ENCODE measurements around the gene TUBB4B. TPM values are rescaled to one million over a fixed set of nuclear protein-coding genes. Genes with fewer than 3 reads are reported as not detected.
"Not testable (repeated sequence)": the region's sequence is repeated elsewhere in the genome, so short reads cannot be mapped to it uniquely, and the experiment has no call there.

The TUBB4B gene
- total RNA-seq, 1 donor = 67.7 TPM

- not testable (repeated sequence) for H3K27ac ChIP-seq (ENCODE audit: low read depth, low read length); H4K20me1 ChIP-seq (ENCODE audit: insufficient read depth, low read length); H3K27me3 ChIP-seq (ENCODE audit: insufficient read depth, low read length); H3K4me1 ChIP-seq (ENCODE audit: insufficient read depth, low read length); H3K4me3 ChIP-seq (ENCODE audit: insufficient read depth, low read length); DNase-seq (ENCODE audit: insufficient read length, low spot score, missing footprints); H3K9me3 ChIP-seq (ENCODE audit: low read depth, low read length); H2AFZ ChIP-seq (ENCODE audit: low read length); H3K4me2 ChIP-seq (ENCODE audit: insufficient read depth, low read length)
- peaks cover 14% of the 10 kb centered on the region for H3K79me2 ChIP-seq (ENCODE audit: insufficient read depth, low read length)
- TF ChIP-seq CTCF (IDR thresholded peaks at IDR 0.05; ENCODE audit: extremely low read depth, low read depth, low read length) = peak; percentile 42
- H3K36me3 ChIP-seq (ENCODE audit: insufficient read depth, low read length) = peaks cover 38% of the 10 kb centered on the region
These were observed 21.3 kb downstream of the TUBB4B start for GRCh38 chr9:137262173-137262908.

- Histone ChIP-seq H3K79me2 (ENCODE audit: insufficient read depth, low read length) (peaks cover 14% of the 10 kb centered on the region), H3K4me2 (ENCODE audit: insufficient read depth, low read length) (no peak overlapping the region), H3K4me3 (ENCODE audit: insufficient read depth, low read length) (no peak overlapping the region), H3K4me1 (ENCODE audit: insufficient read depth, low read length) (peaks cover 4% of the 10 kb centered on the region), H2AFZ (ENCODE audit: low read length) (no peak overlapping the region), H4K20me1 (ENCODE audit: insufficient read depth, low read length) (peaks cover 2% of the 10 kb centered on the region), H3K27ac (ENCODE audit: low read depth, low read length) (no peak overlapping the region), H3K36me3 (ENCODE audit: insufficient read depth, low read length) (peaks cover 40% of the 10 kb centered on the region), H3K9me3 (ENCODE audit: low read depth, low read length) (no peaks in the 10 kb centered on the region), H3K27me3 (ENCODE audit: insufficient read depth, low read length) (no peaks in the 10 kb centered on the region)
- peak; percentile 29 for DNase-seq (ENCODE audit: insufficient read length, low spot score, missing footprints)
- no peak for TF ChIP-seq CTCF (IDR thresholded peaks at IDR 0.05; ENCODE audit: extremely low read depth, low read depth, low read length)
These were observed 21.8 kb downstream of the TUBB4B start for GRCh38 chr9:137262909-137263285.

DNA sequence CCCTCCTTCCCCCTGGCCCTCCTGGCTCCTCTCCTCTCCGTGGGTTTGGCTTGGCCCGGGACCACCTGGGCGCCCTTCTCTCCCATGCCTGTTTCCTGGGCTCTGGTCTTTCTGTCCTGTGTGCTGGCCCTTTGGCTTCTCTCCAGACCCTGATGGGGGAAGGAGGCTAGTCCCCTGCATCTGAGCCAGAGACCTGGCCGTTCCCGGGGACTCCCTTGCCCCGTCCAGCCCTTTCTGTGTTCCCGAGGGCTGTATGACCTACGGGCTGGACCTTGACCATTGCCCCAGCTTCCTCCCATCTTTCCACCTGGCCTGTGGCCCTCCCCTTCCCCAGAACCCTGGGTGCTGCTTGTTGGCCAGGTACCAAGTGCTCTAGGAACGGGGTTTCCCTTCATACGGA, 22.4 kb downstream of the TUBB4B start:
- no peaks in the 10 kb centered on the region for H3K9me3 ChIP-seq (ENCODE audit: low read depth, low read length)
- peak; percentile 29 for DNase-seq (ENCODE audit: insufficient read length, low spot score, missing footprints)
- H3K27ac ChIP-seq (ENCODE audit: low read depth, low read length) = no peak overlapping the region
- H3K4me1 ChIP-seq (ENCODE audit: insufficient read depth, low read length) = peaks cover 9% of the 10 kb centered on the region
- no peaks in the 10 kb centered on the region for H3K27me3 ChIP-seq (ENCODE audit: insufficient read depth, low read length)
- no peak overlapping the region for H2AFZ ChIP-seq (ENCODE audit: low read length)
- H3K4me2 ChIP-seq (ENCODE audit: insufficient read depth, low read length) = no peak overlapping the region
- no peak for TF ChIP-seq CTCF (IDR thresholded peaks at IDR 0.05; ENCODE audit: extremely low read depth, low read depth, low read length)
- H3K36me3 ChIP-seq (ENCODE audit: insufficient read depth, low read length) = peaks cover 41% of the 10 kb centered on the region
- H3K4me3 ChIP-seq (ENCODE audit: insufficient read depth, low read length) = no peak overlapping the region
- H3K79me2 ChIP-seq (ENCODE audit: insufficient read depth, low read length) = peaks cover 11% of the 10 kb centered on the region
- H4K20me1 ChIP-seq (ENCODE audit: insufficient read depth, low read length) = peaks cover 5% of the 10 kb centered on the region

GRCh38 chr9:137264067-137264466, 23.0 kb downstream of the TUBB4B start:
- peaks cover 11% of the 10 kb centered on the region for H3K79me2 ChIP-seq (ENCODE audit: insufficient read depth, low read length)
- no peak for TF ChIP-seq CTCF (IDR thresholded peaks at IDR 0.05; ENCODE audit: extremely low read depth, low read depth, low read length)
- no peak overlapping the region for H3K27ac ChIP-seq (ENCODE audit: low read depth, low read length)
- H3K4me1 ChIP-seq (ENCODE audit: insufficient read depth, low read length) = peaks cover 15% of the 10 kb centered on the region
- H3K27me3 ChIP-seq (ENCODE audit: insufficient read depth, low read length) = no peaks in the 10 kb centered on the region
- peaks cover 5% of the 10 kb centered on the region for H4K20me1 ChIP-seq (ENCODE audit: insufficient read depth, low read length)
- H3K4me3 ChIP-seq (ENCODE audit: insufficient read depth, low read length) = no peak overlapping the region
- H3K4me2 ChIP-seq (ENCODE audit: insufficient read depth, low read length) = no peak overlapping the region
- H3K36me3 ChIP-seq (ENCODE audit: insufficient read depth, low read length) = peaks cover 37% of the 10 kb centered on the region
- H2AFZ ChIP-seq (ENCODE audit: low read length) = no peak overlapping the region
- no peaks in the 10 kb centered on the region for H3K9me3 ChIP-seq (ENCODE audit: low read depth, low read length)
- DNase-seq (ENCODE audit: insufficient read length, low spot score, missing footprints) = peak; percentile 30
